Stimulated activated CD8-positive, alpha-beta memory T cell treated with anti-CD3 and anti-CD28 coated beads, Interleukin-4, amount 100 ng/mL, for 1 hour (primary cell): Measurements from ENCODE around the gene CNOT6L.

Source experiments
- DNase-seq, 2 donors: peaks; one replicate each; pipeline ENCODE4 v3.0.0-alpha.2; 2020; ENCODE audit warnings: low read depth in 2 of 2, low spot score in 1 of 2

Gene CNOT6L

GRCh38 chr4:77820649-77821561 lies 1.7 kb upstream of the CNOT6L start:
- DNase-seq: no peak

- peak; percentile 90 for DNase-seq
Measured at GRCh38 chr4:77819843-77820648, 878 bp upstream of the CNOT6L start.

DNA sequence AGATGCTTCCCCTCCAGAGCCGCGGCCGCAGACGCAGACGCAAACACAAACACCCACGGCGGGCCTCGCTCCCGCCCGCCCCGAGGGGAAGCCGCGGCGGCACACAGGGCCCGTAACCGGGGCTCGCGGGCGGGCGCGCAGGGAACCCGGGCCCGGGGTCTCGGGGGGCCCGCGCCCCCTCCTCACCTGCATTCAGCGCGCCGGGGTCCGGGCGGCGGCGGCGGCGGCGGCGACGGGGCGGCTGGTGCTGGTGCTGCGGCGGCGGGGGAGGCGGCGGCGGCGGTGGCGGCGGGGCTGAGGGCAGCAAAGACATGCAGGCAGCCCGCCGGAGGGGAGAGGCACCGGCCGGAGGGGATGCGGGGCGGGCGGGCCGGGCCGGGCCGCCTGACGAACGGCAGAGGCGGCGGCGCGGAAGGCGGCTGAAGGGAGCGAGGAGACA lies 255 bp upstream of the CNOT6L start:
- DNase-seq: no peak

GRCh38 chr4:77818073-77818601 lies 1.0 kb downstream of the CNOT6L start:
- peak in 1 of 2 donors; percentile 11 for DNase-seq

DNA sequence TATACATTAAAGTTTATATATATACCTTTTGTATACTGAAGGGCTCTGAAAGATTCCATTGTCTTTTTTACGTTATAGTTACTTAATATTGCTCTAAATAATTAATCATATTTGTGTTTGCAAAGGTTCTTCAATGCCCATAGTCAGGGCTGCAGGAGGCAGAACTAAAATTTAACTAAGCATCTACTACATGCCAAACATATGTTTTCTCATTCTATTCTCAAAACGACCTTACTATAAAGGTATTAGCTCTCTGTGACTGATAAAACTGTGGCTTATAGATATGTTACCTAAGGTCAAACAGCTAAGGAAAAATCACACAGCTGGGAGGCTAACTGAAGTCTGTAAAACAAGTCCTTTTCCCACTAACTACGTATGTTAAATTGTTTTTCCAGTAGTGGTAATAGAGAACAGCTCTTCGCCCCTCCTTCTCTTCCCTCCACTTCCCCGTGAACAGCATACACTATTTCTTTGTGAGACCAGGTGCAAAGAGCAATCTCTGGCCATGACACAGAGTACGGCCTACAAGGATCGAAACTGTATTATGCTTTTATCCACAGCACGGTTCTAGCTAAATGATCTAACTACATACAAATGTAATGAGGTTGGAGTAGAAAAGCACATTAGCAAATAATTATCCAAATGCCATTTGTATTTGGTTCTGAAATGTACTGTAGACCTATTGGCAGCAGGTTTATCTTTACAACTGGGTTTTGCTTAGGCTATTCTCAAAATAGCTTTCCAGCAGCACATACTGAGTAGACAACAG lies 1.7 kb downstream of the CNOT6L start:
- DNase-seq: no peak

DNA sequence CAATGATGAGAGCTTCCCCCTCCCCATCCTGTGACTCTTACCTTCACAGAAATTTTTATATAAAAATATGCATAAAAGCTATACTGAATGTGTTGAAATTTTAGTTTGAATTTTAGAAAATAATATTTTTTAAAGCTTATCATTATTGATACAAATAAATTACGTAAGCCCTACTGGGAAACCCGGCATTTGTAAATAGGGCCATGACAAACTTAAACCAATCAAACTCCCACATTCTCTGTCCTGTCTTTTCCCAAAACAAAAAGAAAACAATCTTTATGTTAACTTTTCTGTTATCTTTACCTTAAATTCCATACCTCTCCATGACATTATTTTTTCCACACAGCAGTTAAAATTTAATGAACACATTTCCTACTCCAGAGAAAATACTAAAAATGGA lies 2.6 kb downstream of the CNOT6L start:
- no peak for DNase-seq

DNA sequence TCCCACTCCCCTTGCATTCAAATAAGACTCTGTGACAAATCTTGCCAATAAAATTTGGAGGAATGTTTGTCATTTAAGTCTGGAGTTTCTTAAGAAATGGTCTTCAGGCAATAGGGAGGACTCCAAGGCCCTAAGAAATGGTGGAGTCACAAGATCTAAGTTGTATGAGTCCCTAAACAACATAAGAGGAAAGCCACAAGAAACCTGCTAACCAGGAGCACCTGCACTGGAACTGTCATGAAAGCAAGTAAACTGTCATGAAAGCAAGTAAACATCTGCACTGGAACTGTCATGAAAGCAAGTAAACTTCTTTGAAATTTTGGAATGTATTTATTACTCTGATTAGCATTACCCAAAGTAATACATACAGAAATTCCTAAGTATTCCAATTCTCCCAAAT lies 3.5 kb downstream of the CNOT6L start:
- DNase-seq: no peak

DNA sequence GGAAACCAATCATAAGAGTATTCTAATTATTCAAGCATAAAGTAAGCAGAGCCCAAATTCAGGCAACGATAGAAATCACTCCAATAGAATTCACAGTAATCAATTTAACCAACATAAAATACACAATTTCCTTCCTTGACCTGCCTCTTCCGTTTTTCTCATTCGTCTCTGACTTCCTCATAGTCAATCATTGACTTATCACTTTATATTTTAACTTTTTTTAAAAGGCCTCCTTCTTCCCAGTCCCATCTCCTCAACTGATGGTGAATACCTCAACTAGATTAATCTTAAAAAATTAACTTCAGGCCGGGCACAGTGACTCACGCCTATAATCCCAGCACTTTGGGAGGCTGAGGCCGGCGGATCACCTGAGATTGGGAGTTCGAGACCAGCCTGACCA lies 13.3 kb downstream of the CNOT6L start:
- no peak for DNase-seq

GRCh38 chr4:77804471-77804870 lies 14.7 kb downstream of the CNOT6L start:
- no peak for DNase-seq

GRCh38 chr4:77802402-77802801 lies 16.8 kb downstream of the CNOT6L start:
- DNase-seq: no peak

DNA sequence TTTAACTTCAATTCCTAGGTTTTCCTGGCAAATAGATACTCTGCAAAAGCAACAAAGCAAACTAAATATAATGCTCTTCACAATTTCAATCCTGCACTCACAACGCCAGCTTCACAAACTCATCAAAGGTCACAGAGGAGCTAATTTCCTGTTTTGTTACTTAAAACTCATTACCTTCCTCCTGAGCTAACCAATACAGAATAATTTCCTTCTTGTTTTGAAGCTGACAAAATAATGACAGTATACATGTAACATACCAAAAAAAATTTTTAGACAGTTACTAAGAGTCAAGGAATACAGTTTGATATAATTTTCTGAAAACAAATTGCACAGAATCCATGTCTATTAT lies 17.9 kb downstream of the CNOT6L start:
- DNase-seq: no peak

- DNase-seq: no peak
Measured at GRCh38 chr4:77800483-77801259, 18.5 kb downstream of the CNOT6L start.

DNA sequence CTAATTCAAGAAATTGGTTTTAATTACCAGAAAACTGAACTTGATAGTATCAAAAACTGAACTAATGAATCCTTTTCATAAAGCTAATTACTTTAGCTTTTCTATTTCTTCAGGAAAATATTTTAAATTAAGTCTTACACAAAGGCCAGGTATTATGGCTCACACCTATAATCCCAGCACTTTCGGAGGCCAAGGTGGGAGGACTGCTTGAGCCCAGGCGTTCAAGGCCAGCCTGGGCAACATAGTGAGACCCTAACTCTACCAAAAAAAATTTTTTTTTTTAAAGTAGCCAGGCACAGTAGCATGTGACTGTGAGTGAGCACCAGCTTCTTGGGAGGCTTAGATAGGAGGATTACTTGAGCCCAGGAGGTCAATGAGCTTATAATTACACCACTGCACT lies 19.1 kb downstream of the CNOT6L start:
- no peak for DNase-seq

DNA sequence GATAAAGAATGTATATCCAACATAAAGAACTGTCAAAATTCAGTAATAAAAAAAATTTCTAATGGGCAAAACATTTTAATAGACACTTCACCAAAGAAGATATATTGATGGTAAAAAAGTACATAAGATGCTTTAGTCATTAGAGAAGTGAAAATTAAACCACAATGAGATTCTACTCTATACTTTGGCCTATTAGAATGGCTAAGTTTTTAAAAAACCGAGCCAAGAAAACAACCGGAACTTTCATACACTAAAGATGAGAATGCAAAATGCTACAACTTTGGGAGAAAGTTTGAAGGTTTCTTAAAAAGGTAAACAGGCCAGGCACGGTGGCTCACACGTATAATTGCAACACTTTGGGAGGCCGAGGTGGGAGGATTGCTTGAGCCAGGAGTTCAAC lies 20.8 kb downstream of the CNOT6L start:
- DNase-seq: no peak

DNA sequence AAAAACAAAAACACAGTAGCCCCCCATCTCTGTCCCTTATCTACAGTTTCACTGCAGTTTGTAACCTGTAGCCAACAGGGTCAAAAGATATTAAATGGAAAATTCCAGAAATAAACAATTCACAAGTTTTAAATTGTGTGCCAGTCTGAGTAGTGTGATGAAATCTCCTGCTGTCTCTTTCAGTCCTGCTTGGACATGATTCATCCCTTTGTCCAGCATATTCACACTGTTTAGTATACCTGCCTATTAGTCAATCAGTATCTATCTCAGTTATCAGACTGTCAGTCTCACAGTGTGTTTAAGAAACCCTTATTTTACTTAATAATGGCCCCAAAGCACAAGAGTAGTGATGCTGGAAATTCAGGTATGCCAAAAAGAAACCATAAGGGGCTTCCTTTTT lies 21.9 kb downstream of the CNOT6L start:
- DNase-seq: no peak

- DNase-seq: no peak
Measured at GRCh38 chr4:77795326-77795725, 23.8 kb downstream of the CNOT6L start.

DNA sequence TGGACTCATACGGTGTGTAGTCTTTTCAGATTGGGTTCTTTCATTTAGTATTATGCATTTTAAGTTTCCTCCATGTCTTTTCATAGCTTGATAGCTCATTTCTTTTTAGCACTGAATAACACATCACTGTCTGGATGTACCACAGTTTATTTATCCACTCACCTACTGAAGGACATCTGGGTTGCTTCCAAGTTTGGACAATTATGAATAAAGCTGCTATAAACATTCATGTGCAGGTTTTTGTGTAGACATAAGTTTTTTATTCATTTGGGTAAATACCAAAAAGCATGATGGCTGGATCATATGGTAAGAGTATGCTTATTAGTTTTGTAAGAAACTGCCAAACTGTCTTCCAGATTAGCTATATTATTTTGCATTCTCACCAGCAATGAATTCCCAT lies 29.0 kb downstream of the CNOT6L start:
- no peak for DNase-seq

DNA sequence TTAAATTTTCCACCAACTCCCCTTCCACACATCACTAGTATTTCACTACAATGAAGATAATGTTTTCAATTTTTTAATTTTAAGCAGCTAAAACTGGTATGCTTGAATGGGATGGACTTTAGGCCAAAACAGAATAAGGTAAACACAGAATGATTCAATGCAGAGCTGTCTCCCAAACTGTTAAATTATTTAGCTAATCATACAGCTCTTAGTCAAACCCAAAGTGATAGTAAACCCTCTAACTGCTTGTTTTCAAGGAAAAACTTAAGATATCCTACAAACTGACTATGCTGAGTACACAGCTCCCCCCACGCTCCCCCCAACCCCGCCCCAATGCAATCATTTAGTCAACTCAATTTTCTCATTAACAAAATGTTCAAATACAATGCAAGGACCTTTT lies 30.2 kb downstream of the CNOT6L start:
- no peak for DNase-seq

DNA sequence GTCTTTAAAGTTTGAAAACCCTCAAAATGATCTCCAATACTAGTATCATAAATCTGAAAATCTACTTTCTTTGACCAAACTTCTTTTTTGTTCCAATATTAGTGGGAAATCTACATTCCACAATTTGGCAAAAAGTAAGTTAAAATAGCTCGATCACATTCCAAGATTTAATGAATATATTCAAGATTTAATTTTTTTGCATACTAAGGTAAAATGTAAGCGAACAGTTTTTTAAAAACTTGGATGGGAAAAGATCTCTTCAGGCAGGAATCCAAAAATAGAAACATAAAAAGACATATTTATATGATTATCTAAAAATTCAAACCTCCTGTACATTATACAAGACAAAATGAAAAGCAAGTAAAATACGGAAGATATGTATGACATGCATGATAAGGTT lies 31.2 kb downstream of the CNOT6L start:
- DNase-seq: no peak

GRCh38 chr4:77785669-77786068 lies 33.5 kb downstream of the CNOT6L start:
- DNase-seq: no peak

DNA sequence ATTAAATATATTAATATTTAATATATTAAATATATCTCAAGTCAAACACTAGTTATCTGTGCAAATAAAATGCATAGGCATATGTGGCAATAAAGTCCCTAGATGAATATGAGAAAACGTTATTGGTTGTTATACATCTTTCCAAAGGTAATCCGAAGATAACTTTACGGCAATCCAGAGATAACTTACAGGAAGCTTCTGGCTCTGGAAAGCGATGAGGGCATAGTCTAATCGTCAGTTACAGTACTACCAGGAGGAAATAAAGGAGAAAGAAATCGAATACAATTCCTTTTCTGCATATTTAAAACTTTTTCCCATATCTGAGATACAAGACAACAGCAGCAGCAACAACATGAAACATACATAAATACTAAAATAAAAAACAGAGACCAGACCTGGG lies 35.3 kb downstream of the CNOT6L start:
- no peak for DNase-seq
